GM23338 (cell line): ENCODE results near the gene PRDM2.

Experiments used
- CTCF ChIP-seq, 2 experiments: fragments of 200-600 bp in 1 of 2; sonication (generic) in 1 of 2; conservative IDR thresholded peaks; 2 replicates each; pipeline versions ENCODE4 v1.5.1 to v1.6.1; 2016 to 2017; ENCODE audit warnings: antibody characterized with exemption in 2 of 2, low read depth in 2 of 2, mild to moderate bottlenecking in 2 of 2, moderate library complexity in 1 of 2
- TF ChIP-seq, protein P1 (sequence below): IDR thresholded peaks from one replicate; pipeline ENCODE4 v1.6.1; 2018; ENCODE audit warnings: antibody characterized with exemption; ENCODE audit not compliant: unreplicated experiment

DNA sequence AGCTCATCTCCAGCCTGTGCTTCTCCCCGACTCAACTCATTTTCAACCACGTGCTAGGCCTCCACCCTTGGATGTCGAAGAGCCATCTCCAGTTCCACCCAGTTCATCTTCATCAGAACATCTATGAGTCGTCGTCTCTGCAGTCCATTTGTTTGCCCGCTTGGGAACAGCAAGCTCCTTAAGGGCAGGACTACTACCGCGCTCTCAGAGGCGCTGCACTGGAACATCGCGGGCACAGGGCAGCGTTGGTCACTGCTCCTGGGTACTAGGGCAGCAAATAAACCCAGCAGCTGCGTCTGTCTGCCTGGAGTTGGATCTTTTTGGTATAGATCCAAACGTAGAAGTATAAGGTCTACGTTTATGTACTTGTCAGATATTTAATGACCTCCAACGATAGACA is 478 bp upstream of the PRDM2 start:
- TF ChIP-seq, protein P1, sequence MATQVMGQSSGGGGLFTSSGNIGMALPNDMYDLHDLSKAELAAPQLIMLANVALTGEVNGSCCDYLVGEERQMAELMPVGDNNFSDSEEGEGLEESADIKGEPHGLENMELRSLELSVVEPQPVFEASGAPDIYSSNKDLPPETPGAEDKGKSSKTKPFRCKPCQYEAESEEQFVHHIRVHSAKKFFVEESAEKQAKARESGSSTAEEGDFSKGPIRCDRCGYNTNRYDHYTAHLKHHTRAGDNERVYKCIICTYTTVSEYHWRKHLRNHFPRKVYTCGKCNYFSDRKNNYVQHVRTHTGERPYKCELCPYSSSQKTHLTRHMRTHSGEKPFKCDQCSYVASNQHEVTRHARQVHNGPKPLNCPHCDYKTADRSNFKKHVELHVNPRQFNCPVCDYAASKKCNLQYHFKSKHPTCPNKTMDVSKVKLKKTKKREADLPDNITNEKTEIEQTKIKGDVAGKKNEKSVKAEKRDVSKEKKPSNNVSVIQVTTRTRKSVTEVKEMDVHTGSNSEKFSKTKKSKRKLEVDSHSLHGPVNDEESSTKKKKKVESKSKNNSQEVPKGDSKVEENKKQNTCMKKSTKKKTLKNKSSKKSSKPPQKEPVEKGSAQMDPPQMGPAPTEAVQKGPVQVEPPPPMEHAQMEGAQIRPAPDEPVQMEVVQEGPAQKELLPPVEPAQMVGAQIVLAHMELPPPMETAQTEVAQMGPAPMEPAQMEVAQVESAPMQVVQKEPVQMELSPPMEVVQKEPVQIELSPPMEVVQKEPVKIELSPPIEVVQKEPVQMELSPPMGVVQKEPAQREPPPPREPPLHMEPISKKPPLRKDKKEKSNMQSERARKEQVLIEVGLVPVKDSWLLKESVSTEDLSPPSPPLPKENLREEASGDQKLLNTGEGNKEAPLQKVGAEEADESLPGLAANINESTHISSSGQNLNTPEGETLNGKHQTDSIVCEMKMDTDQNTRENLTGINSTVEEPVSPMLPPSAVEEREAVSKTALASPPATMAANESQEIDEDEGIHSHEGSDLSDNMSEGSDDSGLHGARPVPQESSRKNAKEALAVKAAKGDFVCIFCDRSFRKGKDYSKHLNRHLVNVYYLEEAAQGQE = no peak
- TF ChIP-seq CTCF (conservative IDR thresholded peaks at IDR 0.05; ENCODE audit: low read depth in 2 of 2) = no peak
